GM18498 (cell line): ENCODE measurements around the gene CDH4.

Experiments
- ATAC-seq: cut with Tn5 transposase; IDR thresholded peaks from one replicate; pipeline ENCODE4 v1.9.1; 2021; ENCODE audit warnings: mild to moderate bottlenecking, moderate library complexity; ENCODE audit not compliant: unreplicated experiment

The CDH4 gene

DNA sequence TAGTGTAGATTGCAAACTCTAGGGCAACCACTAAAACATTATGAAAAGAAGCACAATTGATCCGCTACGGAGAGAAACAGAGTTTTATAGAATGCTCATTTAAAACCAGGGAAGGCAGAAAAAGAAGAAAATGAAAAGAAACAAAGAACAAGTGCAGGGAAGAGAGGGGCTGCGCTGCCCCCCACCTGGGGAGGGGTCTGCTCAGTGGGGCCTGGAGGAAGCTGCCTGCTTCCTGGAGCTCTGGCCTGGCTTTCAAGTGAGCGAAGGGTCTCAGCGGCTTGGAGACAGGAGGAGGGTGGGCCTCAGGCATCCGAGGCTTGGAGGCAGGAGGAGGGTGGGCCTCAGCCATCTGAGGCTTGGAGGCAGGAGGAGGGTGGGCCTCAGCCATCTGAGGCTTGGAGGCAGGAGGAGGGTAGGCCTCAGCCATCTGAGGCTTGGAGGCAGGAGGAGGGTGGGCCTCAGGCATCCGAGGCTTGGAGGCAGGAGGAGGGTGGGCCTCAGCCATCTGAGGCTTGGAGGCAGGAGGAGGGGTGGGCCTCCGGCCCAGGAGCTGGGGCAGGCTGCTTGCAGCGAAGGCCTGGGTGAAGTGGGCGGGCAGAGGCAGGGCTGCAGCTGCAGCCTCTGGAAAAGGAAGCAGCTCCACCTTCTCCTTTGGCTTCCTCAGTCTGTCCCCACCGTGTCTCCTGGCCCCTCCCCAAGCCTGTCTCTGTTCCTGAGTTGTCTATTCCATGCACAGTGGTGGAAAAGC, 407.4 kb downstream of the CDH4 start:
- ATAC-seq = no peak

DNA sequence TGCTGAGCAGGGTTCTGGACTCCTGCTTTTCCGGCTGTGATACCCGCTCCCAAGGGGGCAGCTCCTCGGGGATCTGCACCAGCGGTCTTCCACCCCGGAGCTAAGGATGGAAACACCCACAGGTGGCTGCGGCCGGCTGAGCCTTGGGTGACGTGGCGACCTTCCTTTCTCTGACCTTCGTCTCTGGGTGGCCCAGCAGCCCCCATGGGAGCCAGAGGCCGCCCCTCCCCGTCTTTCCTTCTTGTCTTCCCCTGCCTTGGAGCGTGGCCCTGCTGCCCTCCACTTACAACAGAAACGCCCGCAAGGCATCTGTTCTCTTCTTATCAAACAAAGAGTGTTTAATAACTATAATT, 407.9 kb downstream of the CDH4 start:
- ATAC-seq = no peak

DNA sequence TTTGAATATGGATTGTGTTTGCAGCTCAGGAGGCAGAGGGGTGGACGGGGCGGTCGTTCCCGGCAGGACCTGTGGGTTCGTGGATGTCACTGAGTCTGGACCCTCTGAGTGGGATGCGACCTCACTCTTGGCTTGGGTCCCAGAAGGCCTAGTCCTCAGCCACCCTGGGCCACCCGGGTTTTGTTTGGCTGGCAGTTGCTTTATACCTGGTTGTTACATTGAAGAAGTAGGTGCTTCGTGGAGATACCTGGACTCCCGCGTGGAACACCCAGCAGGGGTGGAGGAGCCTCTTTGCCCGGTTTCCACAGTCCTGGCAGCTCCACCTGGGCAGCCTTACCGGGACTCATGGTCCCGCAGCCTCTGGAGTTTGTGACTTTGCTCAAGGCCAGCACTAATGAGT, 408.5 kb downstream of the CDH4 start:
- no peak for ATAC-seq

DNA sequence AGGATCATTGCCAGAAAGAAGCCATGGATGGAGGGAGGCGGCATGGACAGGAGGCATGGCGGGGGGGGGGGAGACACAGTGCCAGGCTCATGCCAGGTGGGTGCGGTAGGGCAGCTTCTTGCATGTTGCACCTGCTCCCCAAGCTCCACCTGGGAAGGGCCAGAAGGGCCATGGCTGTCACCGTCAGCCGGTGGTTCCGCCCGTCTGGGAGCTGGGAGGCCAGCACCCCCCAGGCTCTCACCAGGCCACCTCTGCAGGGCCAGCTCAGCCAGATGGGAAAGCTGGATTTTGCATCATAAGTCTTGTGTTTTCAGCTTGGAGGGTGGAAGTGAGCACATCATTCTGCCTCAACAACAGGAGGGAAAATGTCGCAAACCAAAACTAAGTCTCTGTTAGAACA, 409.0 kb downstream of the CDH4 start:
- no peak for ATAC-seq

DNA sequence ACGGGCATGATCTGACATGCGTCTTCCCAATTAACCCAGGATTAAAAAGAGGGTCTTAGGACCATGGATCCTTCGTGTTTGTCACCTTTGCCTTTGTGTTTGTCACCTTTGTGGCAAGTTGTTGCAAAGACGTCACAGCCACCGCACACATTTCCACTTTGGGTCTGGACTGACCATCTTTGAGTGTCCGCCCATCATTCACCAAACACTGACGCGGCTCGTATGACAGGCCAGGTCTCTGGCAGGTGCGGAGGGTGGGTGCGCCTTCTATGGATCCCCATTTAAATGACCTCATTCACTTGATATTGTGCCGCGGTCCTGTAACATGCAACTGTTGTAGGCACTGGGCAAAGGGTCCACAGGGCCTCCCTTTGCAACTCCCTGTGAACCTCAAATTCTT, 409.5 kb downstream of the CDH4 start:
- ATAC-seq = no peak

DNA sequence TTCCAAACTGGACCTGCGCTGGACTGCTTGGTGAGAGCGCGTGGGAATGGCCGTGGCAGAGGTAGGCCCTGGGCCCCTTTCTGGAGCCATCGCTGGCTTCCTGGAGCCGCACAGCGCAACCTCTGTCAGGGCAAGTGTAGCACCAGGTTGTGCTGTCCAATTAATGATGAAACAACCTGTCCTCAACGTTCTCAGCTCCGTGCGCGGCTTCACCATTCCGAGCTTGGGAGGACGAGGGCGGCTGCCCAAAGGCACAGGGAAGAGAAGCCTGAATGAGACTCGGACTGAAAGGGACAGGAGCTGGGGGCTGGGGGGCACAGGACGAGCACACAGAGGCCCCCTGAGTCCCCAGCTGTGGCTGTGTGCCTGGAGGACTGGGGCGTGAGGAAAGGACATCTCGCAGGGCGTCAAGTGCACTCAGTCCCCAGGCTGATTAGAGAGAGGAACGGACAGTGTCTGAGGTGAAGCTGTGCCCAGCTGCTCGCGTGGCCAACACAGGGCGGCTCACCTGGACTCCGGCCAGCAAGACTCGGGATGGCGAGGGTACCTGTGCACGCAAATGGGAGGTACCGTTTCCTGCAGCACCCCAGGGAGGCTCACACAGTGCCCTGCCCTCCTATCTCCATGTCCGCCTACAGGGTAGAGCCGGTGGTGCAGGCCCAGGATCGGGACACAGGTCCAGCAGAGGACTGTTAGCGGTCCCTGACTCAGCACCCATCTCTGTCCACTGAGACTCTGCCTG, 410.3 kb downstream of the CDH4 start:
- ATAC-seq = no peak

DNA sequence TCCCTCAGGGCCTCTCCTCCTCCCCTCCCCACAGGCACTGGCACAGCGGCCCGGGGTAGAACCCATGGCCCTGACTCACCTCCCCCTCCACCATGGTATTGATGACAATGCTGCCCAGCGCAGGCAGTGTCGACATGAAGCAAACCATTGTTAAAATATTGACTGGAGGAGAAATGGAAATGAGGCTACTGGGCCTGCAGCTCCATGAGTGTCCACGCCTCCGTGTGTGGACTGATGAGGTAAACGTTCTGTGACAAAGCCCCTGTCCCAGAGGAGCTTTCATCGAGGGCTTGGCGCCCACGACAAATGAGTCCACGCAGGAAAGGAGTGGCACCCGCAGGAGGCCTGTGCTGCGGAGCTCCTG, 410.9 kb downstream of the CDH4 start:
- ATAC-seq = no peak

DNA sequence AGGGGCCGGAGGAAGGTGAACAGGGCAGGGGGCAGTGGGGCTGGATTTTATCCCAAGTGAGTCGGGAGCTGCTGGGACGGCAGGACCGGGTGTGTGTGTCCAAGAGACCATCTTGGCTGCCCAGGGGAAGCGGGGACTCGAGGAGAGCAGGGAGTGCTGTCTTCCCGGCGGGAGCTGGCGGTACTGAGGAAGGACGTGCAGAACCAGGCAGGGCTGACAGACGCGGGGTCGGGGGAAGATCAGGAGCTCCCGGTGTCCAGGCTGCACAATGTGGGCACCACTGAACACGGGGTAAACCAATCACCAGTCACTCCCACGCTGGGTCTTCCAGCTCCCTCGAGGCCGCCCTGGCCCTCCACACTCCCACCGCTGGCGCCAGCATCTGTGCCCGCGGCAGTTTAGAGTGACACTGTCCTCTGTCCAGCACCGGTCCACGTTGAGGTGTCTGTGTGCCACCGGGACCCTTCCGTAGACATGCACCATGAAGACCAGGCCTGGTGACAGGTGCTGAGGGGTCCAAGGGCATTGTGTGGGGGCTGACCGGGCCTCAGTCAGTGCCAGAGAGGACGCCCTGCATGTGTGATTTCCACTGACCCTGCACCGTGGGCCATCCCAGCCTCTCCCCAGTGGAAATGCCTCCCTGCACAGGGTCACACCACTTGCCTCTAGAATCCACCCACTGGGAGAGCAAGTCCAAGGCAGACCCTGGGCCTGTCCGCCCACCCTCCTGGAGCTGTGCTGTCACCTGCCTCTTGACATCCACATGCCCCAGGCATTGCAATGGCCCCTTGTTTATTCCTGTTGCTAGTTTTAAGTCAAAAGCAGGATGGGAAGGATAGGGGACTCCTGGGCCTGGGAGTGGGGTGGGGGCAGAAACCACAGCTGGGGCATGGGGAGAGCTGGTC, 411.7 kb downstream of the CDH4 start:
- ATAC-seq = no peak

DNA sequence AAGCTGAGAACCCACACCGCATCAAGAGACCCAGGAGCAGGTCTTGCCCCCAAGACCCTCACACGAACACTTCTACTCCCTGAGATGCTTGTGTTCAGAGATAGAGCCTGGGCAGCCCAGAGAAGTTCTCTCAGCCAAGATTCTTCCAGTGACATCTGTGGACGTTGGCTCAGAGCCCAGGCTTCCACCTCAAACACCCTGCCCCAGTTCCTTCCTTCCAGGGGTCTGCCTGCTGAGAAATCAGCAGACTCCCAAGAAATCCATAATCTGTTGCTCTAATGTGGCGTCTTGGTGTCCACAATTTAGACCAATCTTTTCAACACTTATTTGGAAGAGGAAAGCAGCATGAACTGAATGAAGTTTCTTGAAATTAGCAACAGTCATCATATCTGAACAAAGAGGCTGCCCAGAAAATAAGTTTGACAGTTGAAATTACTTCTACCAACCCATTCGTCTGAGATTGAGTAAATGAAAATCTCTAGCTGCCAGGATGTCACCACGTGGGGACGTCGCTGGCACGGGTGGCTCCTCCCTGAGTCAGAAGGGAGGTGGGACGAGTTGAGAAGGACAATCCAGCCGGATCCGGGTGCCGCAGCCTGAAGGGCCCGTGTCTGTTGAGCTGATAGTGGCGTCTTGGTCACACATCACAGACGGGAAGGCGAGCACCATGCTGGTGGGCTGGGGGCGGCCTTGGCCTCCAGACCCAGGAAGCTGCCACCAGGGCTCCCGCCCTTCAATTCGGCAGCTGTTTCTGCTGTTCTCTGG, 412.7 kb downstream of the CDH4 start:
- no peak for ATAC-seq

DNA sequence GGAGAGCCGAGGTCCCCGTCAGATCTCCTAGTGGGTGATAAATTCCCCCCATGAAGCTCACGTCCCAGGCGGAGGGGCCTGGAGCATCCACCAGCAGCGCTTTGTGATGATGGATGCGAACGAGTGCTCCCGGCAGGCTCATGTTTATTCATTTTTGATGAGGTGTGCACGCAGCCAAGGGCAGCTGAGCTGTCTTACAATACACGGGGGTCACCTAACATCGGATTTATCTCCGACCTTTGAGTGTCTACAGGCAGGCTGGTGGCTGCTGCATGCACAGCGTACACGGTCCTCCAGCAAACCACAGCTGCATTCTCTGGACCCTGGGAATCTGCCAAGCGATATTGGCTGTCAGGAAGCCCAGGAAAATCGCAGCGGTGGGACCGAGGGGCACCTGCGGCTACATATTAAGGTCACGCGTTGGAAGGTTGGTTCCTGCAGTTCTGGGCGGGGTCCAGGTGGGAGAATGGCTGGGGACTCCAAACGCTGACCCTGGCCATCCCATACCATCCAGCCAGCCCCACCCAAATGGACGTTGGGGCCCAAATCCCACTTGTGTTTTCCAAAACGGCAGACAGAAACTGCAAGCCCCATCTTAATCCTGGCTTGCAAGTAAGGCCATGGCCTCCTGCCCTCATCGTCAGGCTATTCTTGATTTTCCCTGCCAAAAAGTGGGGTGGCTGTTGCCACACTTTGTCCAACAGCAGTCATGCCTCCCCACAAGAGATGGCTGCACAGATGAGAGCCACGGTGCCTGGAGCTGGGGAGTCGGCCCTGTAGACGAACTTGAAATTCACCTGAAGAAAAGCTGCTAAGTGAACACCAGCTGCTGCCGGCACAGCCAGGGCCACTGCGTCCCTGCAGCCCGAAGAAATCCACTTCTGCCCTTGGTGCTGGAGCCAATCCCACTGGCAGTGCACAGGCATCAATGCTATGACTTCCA, 413.7 kb downstream of the CDH4 start:
- ATAC-seq = no peak

DNA sequence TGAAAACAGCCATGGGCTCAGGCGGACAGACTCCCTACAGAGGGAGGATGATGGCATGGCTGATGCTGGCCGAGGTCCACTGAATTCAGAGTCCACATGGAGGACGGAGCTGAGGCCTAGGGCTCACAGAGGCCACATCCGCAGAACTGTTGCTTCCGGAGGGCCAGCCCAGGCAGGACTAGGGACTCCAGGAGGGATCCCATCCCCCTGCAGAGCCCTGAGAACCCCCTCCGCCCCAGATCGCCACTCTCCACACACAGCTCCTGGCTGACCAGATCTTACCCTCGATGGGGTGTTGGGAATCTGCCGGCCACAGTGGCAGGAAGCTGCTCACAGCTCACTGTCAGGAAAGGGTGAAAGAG, 414.4 kb downstream of the CDH4 start:
- no peak for ATAC-seq

DNA sequence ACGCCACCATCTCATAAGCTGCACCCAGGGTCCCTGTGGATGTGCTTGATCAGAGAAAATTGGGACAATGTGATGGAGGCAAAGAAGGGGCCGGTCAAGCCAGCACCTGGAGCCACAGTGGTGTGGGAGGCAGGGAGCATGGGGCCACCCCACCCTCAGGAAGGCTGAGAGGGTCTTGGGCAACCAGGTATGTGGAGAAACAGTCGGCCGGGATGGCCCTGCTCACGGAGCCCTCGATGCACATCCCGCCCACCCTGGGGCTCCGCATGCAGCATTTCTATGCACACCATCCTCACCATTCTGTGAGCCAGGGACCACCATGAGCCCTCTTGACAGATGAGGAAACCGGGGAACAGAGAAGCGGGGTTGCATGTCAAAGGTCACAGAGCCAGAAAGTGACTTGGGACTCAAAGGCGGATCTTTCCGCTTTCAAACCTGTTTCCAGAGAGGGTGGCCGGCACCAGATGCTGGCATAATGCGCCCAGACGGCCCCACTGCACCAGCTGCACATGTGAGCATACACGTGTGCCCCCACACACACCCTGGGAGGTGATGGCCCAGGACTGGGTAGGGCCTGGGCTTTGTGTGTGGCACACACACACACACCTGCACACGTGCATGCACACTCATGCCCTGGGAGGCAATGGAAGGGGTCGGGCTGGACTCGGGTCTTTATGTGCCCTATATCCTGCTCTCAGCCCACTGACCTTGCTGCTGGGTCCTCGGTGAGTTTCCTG, 415.2 kb downstream of the CDH4 start:
- ATAC-seq = no peak

DNA sequence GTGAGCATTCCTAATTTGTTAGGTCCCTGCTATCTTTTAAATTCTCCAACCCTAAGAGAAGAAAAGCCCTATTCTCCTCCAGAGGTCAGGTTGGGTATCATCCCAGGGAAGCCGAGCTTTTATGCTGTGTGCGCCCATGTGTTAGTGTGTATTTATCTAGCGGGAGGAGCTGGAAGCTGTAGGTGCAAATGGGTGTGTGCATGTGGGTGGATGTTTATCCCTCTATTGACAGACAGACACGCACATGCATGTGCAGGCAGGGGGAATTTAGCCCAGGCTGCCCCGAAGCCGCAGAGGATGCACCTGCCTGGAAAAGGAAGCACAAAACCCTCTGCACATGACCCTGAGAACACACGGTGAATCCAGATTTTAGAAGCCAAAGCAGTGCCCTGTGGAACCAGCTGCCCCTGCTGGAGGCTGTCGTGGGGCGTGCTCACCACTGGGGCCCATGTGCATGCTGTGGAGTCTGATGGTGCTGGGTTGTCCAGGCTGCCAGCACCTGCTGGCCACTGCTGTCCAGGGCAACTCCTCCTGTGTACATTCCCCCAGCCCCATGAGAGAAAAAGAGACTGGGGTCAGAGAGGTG, 416.1 kb downstream of the CDH4 start:
- no peak for ATAC-seq

DNA sequence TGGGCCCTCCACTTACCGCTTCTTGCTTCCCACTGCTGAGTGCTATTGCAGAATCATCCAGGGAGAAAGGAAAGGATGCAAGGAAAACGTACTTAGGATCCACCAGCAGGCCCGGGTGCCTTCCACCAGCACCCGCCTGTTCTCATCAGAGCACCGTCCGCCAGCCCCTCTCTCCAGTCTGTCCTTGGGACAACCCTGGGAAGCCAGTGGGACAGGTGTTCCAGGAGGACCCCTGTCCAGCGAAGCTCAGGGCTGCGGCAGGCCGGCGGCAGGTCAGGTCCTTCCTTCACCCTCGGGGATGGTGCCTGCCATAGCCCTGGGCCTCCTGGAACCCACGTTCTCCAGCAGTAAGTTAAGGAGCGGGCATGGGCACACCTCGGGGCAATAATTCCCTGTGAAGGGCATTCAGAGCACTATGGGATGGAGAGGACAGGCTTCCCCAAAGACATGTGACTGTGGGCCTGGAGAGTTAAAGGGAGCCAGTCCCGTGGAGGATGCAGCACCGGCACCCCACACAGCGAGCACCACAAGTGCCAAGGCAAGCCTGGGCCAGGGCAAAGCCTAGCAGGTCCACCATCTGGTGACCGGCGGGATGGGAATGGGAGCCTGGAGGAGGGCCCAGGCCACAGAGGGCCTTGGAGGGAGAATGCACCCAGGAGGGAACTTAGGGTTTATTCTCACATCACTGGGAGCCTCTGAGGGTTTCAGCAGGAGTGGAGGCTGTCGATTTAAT, 416.9 kb downstream of the CDH4 start:
- no peak for ATAC-seq

DNA sequence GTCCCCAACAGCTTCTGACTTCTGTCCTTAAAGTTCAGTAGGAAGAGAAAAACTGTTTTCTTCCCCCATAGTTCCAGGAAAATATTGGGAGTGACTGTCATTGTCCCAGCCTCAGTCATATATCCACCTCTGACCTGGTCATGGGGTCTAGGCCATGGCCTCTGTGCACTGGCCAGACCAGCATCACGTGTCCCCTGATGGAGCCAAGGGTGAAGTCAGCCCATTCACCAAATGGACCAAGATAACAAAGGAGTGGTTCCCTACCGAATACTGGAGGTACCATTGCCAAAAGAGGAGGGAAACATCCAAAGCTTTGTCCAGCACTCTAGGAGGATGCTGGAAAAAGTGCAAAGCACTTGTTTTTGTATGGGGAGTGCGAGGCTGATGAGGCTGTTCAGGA, 418.2 kb downstream of the CDH4 start:
- no peak for ATAC-seq

DNA sequence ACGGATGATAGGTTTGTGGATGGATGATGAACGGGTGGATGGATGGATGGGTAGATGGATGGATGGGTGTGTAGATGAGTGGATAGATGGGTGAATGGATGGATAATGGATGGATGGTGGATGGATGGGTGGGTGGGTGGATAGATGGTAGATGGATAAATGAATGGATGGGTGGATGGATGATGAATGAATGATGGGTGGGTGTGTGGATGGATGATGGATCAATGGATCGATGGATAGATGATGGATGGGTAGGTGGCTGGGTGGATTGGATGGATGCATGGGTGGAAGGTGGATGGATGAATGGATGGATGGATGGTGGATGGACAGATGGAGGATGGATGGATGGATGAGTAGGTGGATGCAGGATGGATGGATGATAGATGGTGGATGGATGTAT, 419.5 kb downstream of the CDH4 start:
- ATAC-seq = no peak

DNA sequence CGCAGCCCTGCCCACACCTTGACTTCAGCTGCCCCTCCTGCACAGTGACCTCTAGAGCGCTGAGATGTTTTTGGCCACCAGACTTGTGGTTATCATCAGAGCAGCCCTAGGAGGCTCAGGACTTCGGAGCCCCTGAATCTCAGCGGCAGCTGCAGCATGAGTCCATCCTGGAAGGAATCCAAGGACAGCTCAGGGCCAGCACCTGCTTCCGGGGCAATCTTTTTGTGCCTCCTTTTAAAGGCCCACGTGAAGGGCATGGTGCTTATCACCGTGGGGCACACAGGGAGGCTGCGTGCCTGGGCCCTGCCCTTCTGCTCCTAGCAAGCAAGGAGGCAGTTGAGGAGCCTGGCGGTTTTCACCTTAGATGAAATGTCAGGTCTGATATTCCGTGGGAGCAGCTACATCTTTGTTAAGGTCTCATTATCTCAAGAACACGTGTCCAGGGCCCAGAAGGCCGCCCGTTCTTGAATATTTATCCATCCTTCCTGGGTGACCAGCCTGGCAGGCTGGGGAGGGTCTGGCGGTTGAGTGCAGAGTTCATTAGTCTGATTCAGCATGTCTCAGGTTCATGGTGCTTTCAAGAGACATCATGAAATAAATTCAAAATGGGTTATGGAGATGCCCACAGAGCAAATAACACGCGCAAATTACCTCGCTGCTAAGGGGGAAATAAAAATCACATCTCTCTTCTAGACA, 421.2 kb downstream of the CDH4 start:
- no peak for ATAC-seq

DNA sequence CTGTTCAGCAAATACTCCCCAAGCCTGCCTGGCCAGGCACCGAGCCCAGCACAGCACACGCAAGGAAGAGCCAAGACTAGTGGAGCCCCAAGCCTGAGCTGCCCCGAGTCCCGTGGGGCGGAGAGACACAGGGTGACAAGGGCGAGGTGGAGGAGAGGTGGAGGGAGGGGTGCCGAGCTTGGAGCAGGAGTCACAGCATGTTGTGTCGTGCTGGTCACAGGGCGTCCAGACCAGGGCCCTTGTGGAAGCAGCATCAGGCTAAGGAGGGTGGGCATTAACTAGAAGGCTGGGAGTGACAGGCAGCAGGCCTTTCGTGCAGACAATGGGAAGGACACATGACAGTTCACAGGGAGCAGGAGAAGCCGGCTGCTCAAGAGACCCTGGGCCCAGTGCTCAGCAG, 422.1 kb downstream of the CDH4 start:
- no peak for ATAC-seq
